Muscle of arm (tissue), 12 donors: Measurements from ENCODE around the gene STK24. TPM values are rescaled to one million over a fixed set of nuclear protein-coding genes. Genes with fewer than 3 reads are reported as not detected.
A peak's percentile ranks its signal among the peaks of the same experiment; 100 is the strongest.

Source experiments
- DNase-seq: peaks from one replicate; pipeline ENCODE4 v3.0.0-alpha.2; 2013
- polyA plus RNA-seq, 12 donors: library from polyadenylated mRNA; unstranded; fragments of 120-200 nt; gene quantifications; one replicate each; pipeline ENCODE4 v1.2.1, GENCODE V29; 2013; ENCODE audit not compliant: insufficient read length in 12 of 12

STK24 gene
- polyA plus RNA-seq, 12 donors: 41.5 to 115 (median 46.2) TPM; not detected in 1

GRCh38 chr13:98492335-98493041, 84.4 kb downstream of the STK24 start:
- no peak for DNase-seq

GRCh38 chr13:98490866-98491265, 86.0 kb downstream of the STK24 start:
- no peak for DNase-seq

GRCh38 chr13:98490195-98490836, 86.6 kb downstream of the STK24 start:
- no peak for DNase-seq

GRCh38 chr13:98489446-98490194, 87.3 kb downstream of the STK24 start:
- no peak for DNase-seq

GRCh38 chr13:98488736-98489135, 88.2 kb downstream of the STK24 start:
- no peak for DNase-seq

- DNase-seq: no peak
Measured at GRCh38 chr13:98487522-98487921, 89.4 kb downstream of the STK24 start.

- no peak for DNase-seq
Measured at GRCh38 chr13:98487016-98487415, 89.9 kb downstream of the STK24 start.

GRCh38 chr13:98486412-98486811, 90.5 kb downstream of the STK24 start:
- DNase-seq: no peak

- DNase-seq: no peak
Measured at GRCh38 chr13:98485561-98485960, 91.3 kb downstream of the STK24 start.

GRCh38 chr13:98484289-98485219, 92.4 kb downstream of the STK24 start:
- peak; percentile 84 for DNase-seq

GRCh38 chr13:98483601-98484288, 93.2 kb downstream of the STK24 start:
- DNase-seq: no peak

GRCh38 chr13:98482476-98483444, 94.1 kb downstream of the STK24 start:
- peak; percentile 49 for DNase-seq

- DNase-seq: no peak
Measured at GRCh38 chr13:98480915-98481877, 95.7 kb downstream of the STK24 start.

GRCh38 chr13:98479496-98480003, 97.4 kb downstream of the STK24 start:
- DNase-seq: no peak

GRCh38 chr13:98478189-98479129, 98.4 kb downstream of the STK24 start:
- no peak for DNase-seq

- no peak for DNase-seq
Measured at GRCh38 chr13:98476538-98476966, 100.4 kb downstream of the STK24 start.

- no peak for DNase-seq
Measured at GRCh38 chr13:98476106-98476505, 100.8 kb downstream of the STK24 start.
